ENCODE data around the gene RHOBTB3.
A peak's percentile ranks its signal among the peaks of the same experiment; 100 is the strongest.

DNA sequence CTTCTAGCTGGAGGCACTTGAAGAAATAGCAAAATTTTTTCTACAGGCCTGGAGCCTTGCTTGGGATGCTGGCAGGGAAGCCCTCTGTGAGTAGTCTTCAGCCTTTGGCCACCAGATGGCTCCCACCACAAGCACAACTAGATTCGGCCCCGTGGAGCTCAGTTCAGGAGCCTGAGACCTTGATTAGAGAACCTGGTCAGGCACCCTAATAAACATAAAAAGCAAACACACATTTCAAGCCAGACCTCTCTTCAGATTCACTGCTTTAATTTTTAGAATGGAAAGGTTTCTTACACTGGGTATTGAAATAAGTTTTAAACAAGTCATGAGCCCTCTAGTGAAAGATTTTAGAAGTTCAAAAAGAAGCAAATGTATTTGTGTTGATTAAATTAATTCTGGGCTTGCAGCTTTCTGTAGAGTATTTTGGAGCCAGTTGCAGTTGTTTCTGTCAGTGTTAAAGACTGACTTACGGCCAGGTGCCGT lies 50.0 kb downstream of the RHOBTB3 start:
- TF ChIP-seq CTCF (IDR thresholded peaks at IDR 0.05) (peak; percentile 84 to 93 (median 90)), POLR2A (IDR thresholded peaks at IDR 0.05) (no peak), POLR2AphosphoS5 (IDR thresholded peaks at IDR 0.05) (no peak)

Measured in breast epithelium (tissue), 3 donors.